ENCODE measurements around the gene GALNT9.

Gene GALNT9

GRCh38 chr12:132366341-132366861, 37.0 kb upstream of the GALNT9 start:
- Histone ChIP-seq H3K36me3 (ENCODE audit: control insufficient read depth, insufficient read depth, low read length) (no peaks in the 10 kb centered on the region), H3K9me3 (ENCODE audit: control insufficient read depth, insufficient read depth, low read length) (no peaks in the 10 kb centered on the region), H3K4me3 (ENCODE audit: low read length) (no peak overlapping the region), H3K27ac (ENCODE audit: low read length) (no peak overlapping the region), H3K27me3 (ENCODE audit: control insufficient read depth, insufficient read depth, low read length) (peaks cover 5% of the 10 kb centered on the region; the same call in 1 of the 2 replicates), H3K4me1 (ENCODE audit: control insufficient read depth, insufficient read depth, low read length) (no peaks in the 10 kb centered on the region)
- no peak for DNase-seq (ENCODE audit: low read depth, low spot score)
- no CpG with 5 or more reads among the region's 17 CpGs for WGBS (ENCODE audit: insufficient coverage, insufficient read length)

GRCh38 chr12:132365226-132365625, 35.8 kb upstream of the GALNT9 start:
- Histone ChIP-seq H3K27me3 (ENCODE audit: control insufficient read depth, insufficient read depth, low read length) (no peaks in the 10 kb centered on the region; the same call in 1 of the 2 replicates), H3K4me3 (ENCODE audit: low read length) (no peak overlapping the region), H3K36me3 (ENCODE audit: control insufficient read depth, insufficient read depth, low read length) (no peaks in the 10 kb centered on the region), H3K4me1 (ENCODE audit: control insufficient read depth, insufficient read depth, low read length) (no peaks in the 10 kb centered on the region), H3K9me3 (ENCODE audit: control insufficient read depth, insufficient read depth, low read length) (no peaks in the 10 kb centered on the region), H3K27ac (ENCODE audit: low read length) (no peak overlapping the region)
- DNase-seq (ENCODE audit: low read depth, low spot score): no peak
- no CpG with 5 or more reads among the region's 10 CpGs for WGBS (ENCODE audit: insufficient coverage, insufficient read length)

- Histone ChIP-seq H3K4me3 (ENCODE audit: low read length) (no peak overlapping the region), H3K4me1 (ENCODE audit: control insufficient read depth, insufficient read depth, low read length) (no peaks in the 10 kb centered on the region), H3K27ac (ENCODE audit: low read length) (no peak overlapping the region), H3K36me3 (ENCODE audit: control insufficient read depth, insufficient read depth, low read length) (no peaks in the 10 kb centered on the region), H3K9me3 (ENCODE audit: control insufficient read depth, insufficient read depth, low read length) (no peaks in the 10 kb centered on the region), H3K27me3 (ENCODE audit: control insufficient read depth, insufficient read depth, low read length) (no peaks in the 10 kb centered on the region)
- DNase-seq (ENCODE audit: low read depth, low spot score): no peak
- WGBS (ENCODE audit: insufficient coverage, insufficient read length): no CpG with 5 or more reads among the region's 15 CpGs
Measured at GRCh38 chr12:132364348-132364902, 35.0 kb upstream of the GALNT9 start.

- H3K27me3 ChIP-seq (ENCODE audit: control insufficient read depth, insufficient read depth, low read length): no peaks in the 10 kb centered on the region
- no peak for DNase-seq (ENCODE audit: low read depth, low spot score)
- H3K9me3 ChIP-seq (ENCODE audit: control insufficient read depth, insufficient read depth, low read length): no peaks in the 10 kb centered on the region
- no peaks in the 10 kb centered on the region for H3K36me3 ChIP-seq (ENCODE audit: control insufficient read depth, insufficient read depth, low read length)
- no CpG with 5 or more reads among the region's 22 CpGs for WGBS (ENCODE audit: insufficient coverage, insufficient read length)
- H3K27ac ChIP-seq (ENCODE audit: low read length): no peak overlapping the region
- H3K4me1 ChIP-seq (ENCODE audit: control insufficient read depth, insufficient read depth, low read length): no peaks in the 10 kb centered on the region
- H3K4me3 ChIP-seq (ENCODE audit: low read length): no peak overlapping the region
Measured at GRCh38 chr12:132363661-132364347, 34.4 kb upstream of the GALNT9 start.

- H3K4me1 ChIP-seq (ENCODE audit: control insufficient read depth, insufficient read depth, low read length): no peaks in the 10 kb centered on the region
- no peaks in the 10 kb centered on the region for H3K27me3 ChIP-seq (ENCODE audit: control insufficient read depth, insufficient read depth, low read length)
- no peak for DNase-seq (ENCODE audit: low read depth, low spot score)
- WGBS (ENCODE audit: insufficient coverage, insufficient read length): no CpG with 5 or more reads among the region's 29 CpGs
- H3K4me3 ChIP-seq (ENCODE audit: low read length): no peak overlapping the region
- no peak overlapping the region for H3K27ac ChIP-seq (ENCODE audit: low read length)
- H3K36me3 ChIP-seq (ENCODE audit: control insufficient read depth, insufficient read depth, low read length): no peaks in the 10 kb centered on the region
- H3K9me3 ChIP-seq (ENCODE audit: control insufficient read depth, insufficient read depth, low read length): no peaks in the 10 kb centered on the region
Measured at GRCh38 chr12:132362996-132363660, 33.7 kb upstream of the GALNT9 start.

- H3K9me3 ChIP-seq (ENCODE audit: control insufficient read depth, insufficient read depth, low read length): no peaks in the 10 kb centered on the region
- no peaks in the 10 kb centered on the region for H3K4me1 ChIP-seq (ENCODE audit: control insufficient read depth, insufficient read depth, low read length)
- no peaks in the 10 kb centered on the region for H3K27me3 ChIP-seq (ENCODE audit: control insufficient read depth, insufficient read depth, low read length)
- H3K27ac ChIP-seq (ENCODE audit: low read length): no peak overlapping the region
- WGBS (ENCODE audit: insufficient coverage, insufficient read length): no CpG with 5 or more reads among the region's 52 CpGs
- no peak for DNase-seq (ENCODE audit: low read depth, low spot score)
- no peak overlapping the region for H3K4me3 ChIP-seq (ENCODE audit: low read length)
- no peaks in the 10 kb centered on the region for H3K36me3 ChIP-seq (ENCODE audit: control insufficient read depth, insufficient read depth, low read length)
Measured at GRCh38 chr12:132360906-132361777, 31.8 kb upstream of the GALNT9 start.

- no peak for DNase-seq (ENCODE audit: low read depth, low spot score)
- Histone ChIP-seq H3K27me3 (ENCODE audit: control insufficient read depth, insufficient read depth, low read length) (no peaks in the 10 kb centered on the region), H3K4me1 (ENCODE audit: control insufficient read depth, insufficient read depth, low read length) (no peaks in the 10 kb centered on the region), H3K36me3 (ENCODE audit: control insufficient read depth, insufficient read depth, low read length) (no peaks in the 10 kb centered on the region), H3K4me3 (ENCODE audit: low read length) (no peak overlapping the region), H3K27ac (ENCODE audit: low read length) (no peak overlapping the region), H3K9me3 (ENCODE audit: control insufficient read depth, insufficient read depth, low read length) (no peaks in the 10 kb centered on the region)
- WGBS (ENCODE audit: insufficient coverage, insufficient read length): no CpG with 5 or more reads among the region's 7 CpGs
Measured at GRCh38 chr12:132360410-132360809, 31.0 kb upstream of the GALNT9 start.

- Histone ChIP-seq H3K4me1 (ENCODE audit: control insufficient read depth, insufficient read depth, low read length) (no peaks in the 10 kb centered on the region), H3K9me3 (ENCODE audit: control insufficient read depth, insufficient read depth, low read length) (no peaks in the 10 kb centered on the region), H3K4me3 (ENCODE audit: low read length) (no peak overlapping the region), H3K36me3 (ENCODE audit: control insufficient read depth, insufficient read depth, low read length) (no peaks in the 10 kb centered on the region), H3K27me3 (ENCODE audit: control insufficient read depth, insufficient read depth, low read length) (no peaks in the 10 kb centered on the region), H3K27ac (ENCODE audit: low read length) (no peak overlapping the region)
- WGBS (ENCODE audit: insufficient coverage, insufficient read length): no CpG with 5 or more reads among the region's 16 CpGs
- no peak for DNase-seq (ENCODE audit: low read depth, low spot score)
Measured at GRCh38 chr12:132359971-132360370, 30.6 kb upstream of the GALNT9 start.

- Histone ChIP-seq H3K27me3 (ENCODE audit: control insufficient read depth, insufficient read depth, low read length) (no peaks in the 10 kb centered on the region), H3K27ac (ENCODE audit: low read length) (no peak overlapping the region), H3K36me3 (ENCODE audit: control insufficient read depth, insufficient read depth, low read length) (no peaks in the 10 kb centered on the region), H3K4me1 (ENCODE audit: control insufficient read depth, insufficient read depth, low read length) (no peaks in the 10 kb centered on the region), H3K9me3 (ENCODE audit: control insufficient read depth, insufficient read depth, low read length) (no peaks in the 10 kb centered on the region), H3K4me3 (ENCODE audit: low read length) (no peak overlapping the region)
- WGBS (ENCODE audit: insufficient coverage, insufficient read length): no CpG with 5 or more reads among the region's 14 CpGs
- no peak for DNase-seq (ENCODE audit: low read depth, low spot score)
Measured at GRCh38 chr12:132359551-132359950, 30.2 kb upstream of the GALNT9 start.

Measured in iPS DF 6.9 (cell line).